Measurements from ENCODE around the gene PRDM16. TPM values are rescaled to one million over a fixed set of nuclear protein-coding genes. Genes with fewer than 3 reads are reported as not detected.

Gene PRDM16
- total RNA-seq, 1 donor from 2014 or later: 5.6 TPM

DNA sequence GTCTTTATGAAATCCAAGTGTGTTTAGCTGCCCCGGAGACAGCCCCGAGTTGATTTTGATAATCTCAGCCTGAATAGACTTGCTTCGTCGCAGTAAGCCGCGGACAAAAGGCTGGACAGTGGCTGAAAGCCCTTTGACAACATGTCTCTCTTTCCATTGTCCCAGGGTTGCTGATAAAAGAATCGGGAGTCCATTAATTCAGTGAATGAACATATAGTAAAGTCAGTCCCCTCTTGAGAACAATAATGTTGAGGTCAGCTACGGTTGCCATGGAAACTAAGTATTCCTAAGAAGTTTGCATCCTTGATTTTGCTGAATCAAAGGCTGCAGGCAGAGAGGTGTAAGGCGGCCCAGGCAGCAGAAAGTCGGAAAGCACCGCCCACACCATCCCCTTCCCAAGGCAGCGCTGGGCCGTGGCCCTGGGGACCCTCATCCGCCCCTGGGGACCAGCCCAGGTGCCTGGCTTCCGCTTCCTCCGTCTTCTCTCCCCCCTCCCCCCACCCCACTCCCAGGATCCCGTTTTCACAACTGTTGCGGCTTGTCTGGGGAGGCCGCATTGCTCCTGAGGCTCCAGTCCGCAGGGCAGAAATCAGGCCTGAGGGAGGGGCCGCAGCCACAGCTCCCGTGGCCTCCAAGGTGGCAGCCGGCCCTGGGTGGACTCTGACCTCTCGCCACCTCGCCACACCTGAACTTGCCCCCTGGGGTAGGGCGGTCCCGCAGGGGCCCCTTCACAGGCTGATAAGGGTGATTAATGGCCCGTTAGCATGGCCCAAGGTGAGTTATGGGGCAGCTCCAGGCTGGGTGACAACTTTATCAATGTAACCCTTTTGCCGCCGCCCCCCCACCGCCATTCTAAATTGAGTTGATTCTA is 180.9 kb downstream of the PRDM16 start:
- no peaks in the 10 kb centered on the region for H3K36me3 ChIP-seq (ENCODE audit: control insufficient read depth, insufficient read depth, low read length)
- no peak for DNase-seq (ENCODE audit: low read depth)
- TF ChIP-seq, protein P1, sequence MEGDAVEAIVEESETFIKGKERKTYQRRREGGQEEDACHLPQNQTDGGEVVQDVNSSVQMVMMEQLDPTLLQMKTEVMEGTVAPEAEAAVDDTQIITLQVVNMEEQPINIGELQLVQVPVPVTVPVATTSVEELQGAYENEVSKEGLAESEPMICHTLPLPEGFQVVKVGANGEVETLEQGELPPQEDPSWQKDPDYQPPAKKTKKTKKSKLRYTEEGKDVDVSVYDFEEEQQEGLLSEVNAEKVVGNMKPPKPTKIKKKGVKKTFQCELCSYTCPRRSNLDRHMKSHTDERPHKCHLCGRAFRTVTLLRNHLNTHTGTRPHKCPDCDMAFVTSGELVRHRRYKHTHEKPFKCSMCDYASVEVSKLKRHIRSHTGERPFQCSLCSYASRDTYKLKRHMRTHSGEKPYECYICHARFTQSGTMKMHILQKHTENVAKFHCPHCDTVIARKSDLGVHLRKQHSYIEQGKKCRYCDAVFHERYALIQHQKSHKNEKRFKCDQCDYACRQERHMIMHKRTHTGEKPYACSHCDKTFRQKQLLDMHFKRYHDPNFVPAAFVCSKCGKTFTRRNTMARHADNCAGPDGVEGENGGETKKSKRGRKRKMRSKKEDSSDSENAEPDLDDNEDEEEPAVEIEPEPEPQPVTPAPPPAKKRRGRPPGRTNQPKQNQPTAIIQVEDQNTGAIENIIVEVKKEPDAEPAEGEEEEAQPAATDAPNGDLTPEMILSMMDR (IDR thresholded peaks at IDR 0.05; ENCODE audit: insufficient read depth, low read length, poor library complexity, severe bottlenecking): no peak
- H3K27me3 ChIP-seq (ENCODE audit: control insufficient read depth, insufficient read depth, low read length): peaks cover 41% of the 10 kb centered on the region
- H3K4me3 ChIP-seq (ENCODE audit: low read depth, low read length): no peak overlapping the region

DNA sequence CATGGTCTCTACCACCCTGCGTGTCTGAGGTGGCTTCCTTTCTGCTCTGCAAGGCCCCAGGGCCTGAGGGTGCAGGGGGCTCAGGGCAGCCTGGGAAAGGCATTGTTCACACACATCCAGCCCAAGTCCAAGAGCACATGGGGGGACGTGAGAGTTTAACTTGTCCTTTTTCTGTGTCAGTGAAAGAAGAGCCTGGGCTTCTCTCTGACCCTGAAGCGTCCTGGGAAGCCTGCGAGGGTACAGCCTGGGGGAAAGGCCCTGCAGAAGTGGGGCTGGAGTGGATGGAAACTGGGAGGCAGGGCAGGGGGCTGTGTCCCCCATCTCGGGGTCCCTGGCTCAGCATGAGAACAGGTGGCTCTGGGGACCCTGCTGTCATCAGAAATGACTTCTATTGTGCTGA is 181.6 kb downstream of the PRDM16 start:
- Histone ChIP-seq H3K27me3 (ENCODE audit: control insufficient read depth, insufficient read depth, low read length) (peaks cover 41% of the 10 kb centered on the region), H3K4me3 (ENCODE audit: low read depth, low read length) (no peak overlapping the region), H3K36me3 (ENCODE audit: control insufficient read depth, insufficient read depth, low read length) (no peaks in the 10 kb centered on the region)
- TF ChIP-seq, protein P1 (IDR thresholded peaks at IDR 0.05; ENCODE audit: insufficient read depth, low read length, poor library complexity, severe bottlenecking): no peak
- DNase-seq (ENCODE audit: low read depth): no peak

DNA sequence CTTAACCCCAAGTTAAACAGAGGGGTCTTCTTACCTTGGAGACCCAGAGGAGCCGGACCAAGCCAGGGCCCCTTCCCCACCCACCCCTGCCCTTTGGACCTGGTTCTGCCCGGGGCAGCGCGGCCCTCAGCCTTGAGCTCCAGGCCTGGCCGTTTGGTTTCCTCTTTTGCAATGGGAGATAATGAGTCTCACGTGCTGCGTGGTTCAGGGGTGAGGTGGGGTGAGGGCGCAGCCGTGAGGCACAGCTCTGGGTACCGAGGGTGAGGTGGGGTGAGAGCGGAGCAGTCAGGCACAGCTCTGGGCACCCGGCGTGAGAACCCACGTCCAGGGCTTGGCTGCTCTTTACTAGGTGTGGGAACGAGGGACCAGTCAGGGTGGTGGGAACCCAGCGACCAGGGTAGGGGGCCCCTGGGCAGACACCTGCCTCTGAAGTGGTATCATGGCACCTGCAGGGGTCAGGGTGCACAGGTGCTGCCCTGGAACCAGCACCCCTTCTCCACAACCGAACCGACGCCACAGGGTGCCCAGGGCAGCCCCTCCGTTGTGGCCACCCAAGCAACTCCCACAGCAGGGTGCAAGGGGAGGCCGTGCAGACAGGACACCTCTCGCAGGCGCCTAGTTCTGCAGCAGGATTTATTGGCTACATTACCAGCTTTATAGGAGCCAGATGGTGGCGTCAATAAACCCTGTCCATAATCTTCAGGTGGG is 182.2 kb downstream of the PRDM16 start:
- TF ChIP-seq, protein P1 (IDR thresholded peaks at IDR 0.05; ENCODE audit: insufficient read depth, low read length, poor library complexity, severe bottlenecking): no peak
- Histone ChIP-seq H3K27me3 (ENCODE audit: control insufficient read depth, insufficient read depth, low read length) (peaks cover 36% of the 10 kb centered on the region), H3K4me3 (ENCODE audit: low read depth, low read length) (no peak overlapping the region), H3K36me3 (ENCODE audit: control insufficient read depth, insufficient read depth, low read length) (no peaks in the 10 kb centered on the region)
- DNase-seq (ENCODE audit: low read depth): no peak

DNA sequence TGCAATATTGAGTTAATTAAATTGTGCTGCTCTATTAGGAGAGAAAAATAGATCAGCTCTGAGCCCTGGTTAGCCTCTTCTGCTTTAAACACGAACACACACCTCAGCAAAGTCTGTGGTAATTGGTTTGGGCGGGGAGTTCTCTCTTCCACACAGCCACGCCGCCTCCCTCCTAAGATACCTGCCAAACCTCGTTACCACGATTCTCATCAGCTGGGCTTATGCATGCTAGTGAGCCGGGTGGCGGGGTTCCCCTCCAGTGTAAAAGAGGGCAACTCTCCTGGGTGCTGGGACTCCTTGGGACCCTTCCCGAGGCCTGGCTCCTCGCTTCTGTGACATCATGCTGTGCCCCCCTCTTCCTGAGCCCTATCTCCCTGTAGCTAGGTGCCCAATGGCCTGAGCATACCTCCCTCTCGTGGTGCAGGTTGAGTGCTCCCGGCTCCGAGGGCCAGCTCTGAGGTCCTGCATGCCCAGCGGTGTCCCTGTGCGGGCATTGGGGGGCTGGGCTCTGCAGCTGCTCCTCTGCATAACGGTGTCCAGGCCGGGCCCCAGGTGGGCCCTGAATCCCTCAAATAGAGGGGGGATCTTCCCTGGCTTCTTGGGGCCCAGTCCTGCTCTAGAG is 182.9 kb downstream of the PRDM16 start:
- TF ChIP-seq, protein P1 (IDR thresholded peaks at IDR 0.05; ENCODE audit: insufficient read depth, low read length, poor library complexity, severe bottlenecking): no peak
- peaks cover 30% of the 10 kb centered on the region for H3K27me3 ChIP-seq (ENCODE audit: control insufficient read depth, insufficient read depth, low read length)
- no peaks in the 10 kb centered on the region for H3K36me3 ChIP-seq (ENCODE audit: control insufficient read depth, insufficient read depth, low read length)
- no peak for DNase-seq (ENCODE audit: low read depth)
- no peak overlapping the region for H3K4me3 ChIP-seq (ENCODE audit: low read depth, low read length)

DNA sequence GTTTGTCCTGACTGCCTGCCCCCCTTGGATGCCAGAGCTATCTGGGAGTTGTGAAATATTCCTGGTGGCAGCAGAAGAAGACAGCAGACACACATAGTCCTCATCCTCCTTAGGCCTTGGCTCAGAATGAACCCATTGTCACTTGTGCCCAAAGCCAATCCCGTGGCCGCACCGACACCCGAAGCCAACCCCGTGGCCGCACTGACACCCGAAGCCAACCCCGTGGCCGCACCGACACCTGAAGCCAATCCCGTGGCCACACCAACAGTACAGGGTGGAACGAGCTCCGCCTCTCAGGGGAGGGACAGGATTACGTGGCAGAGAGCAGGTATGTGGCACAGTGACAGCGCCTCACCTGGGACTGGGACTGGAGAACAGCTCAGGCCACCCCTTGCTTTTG is 186.7 kb downstream of the PRDM16 start:
- no peak overlapping the region for H3K4me3 ChIP-seq (ENCODE audit: low read depth, low read length)
- peaks cover 1% of the 10 kb centered on the region for H3K27me3 ChIP-seq (ENCODE audit: control insufficient read depth, insufficient read depth, low read length)
- no peaks in the 10 kb centered on the region for H3K36me3 ChIP-seq (ENCODE audit: control insufficient read depth, insufficient read depth, low read length)
- no peak for DNase-seq (ENCODE audit: low read depth)
- TF ChIP-seq, protein P1 (IDR thresholded peaks at IDR 0.05; ENCODE audit: insufficient read depth, low read length, poor library complexity, severe bottlenecking): no peak

Data from kidney epithelial cell (primary cell).